Keratinocyte (primary cell): ENCODE results near the gene VASP. TPM values are rescaled to one million over a fixed set of nuclear protein-coding genes. Genes with fewer than 3 reads are reported as not detected.

Experiments used
- DNase-seq: peaks from one replicate; pipeline ENCODE4 v3.0.0-alpha.2; 2011; ENCODE audit warnings: low read depth, missing footprints, low spot score
- FAIRE-seq: peaks from 2 replicates; lab custom pipeline; 2011; peaks lifted over from hg19 to GRCh38; lab: Jason Lieb, UNC
- H2AFZ ChIP-seq: 2 replicates; pipeline ENCODE4 v1.6.0; 2012; ENCODE audit warnings: low read length, control low read depth, inconsistent platforms; ENCODE audit not compliant: control insufficient read depth
- H3K27ac ChIP-seq: 2 replicates; pipeline ENCODE4 v1.5.1; 2011; ENCODE audit warnings: low read length; ENCODE audit not compliant: control insufficient read depth, insufficient read depth
- H3K27me3 ChIP-seq: 3 replicates; pipeline ENCODE4 v1.6.0; 2011; ENCODE audit warnings: low read length; ENCODE audit not compliant: control insufficient read depth, insufficient read depth; ENCODE audit errors: extremely low read depth
- H3K36me3 ChIP-seq, 2 experiments: 2 replicates in 1 of 2; 3 replicates in 1 of 2; pipeline ENCODE4 v1.5.1; 2011; ENCODE audit warnings: low read length in 2 of 2, mild to moderate bottlenecking in 1 of 2; ENCODE audit not compliant: control insufficient read depth in 2 of 2, insufficient read depth in 2 of 2; ENCODE audit errors: extremely low read depth in 1 of 2
- H3K4me1 ChIP-seq: 3 replicates; pipeline ENCODE4 v1.5.1; 2011; ENCODE audit warnings: low read length; ENCODE audit not compliant: control insufficient read depth, insufficient read depth; ENCODE audit errors: extremely low read depth
- H3K4me2 ChIP-seq: 3 replicates; pipeline ENCODE4 v1.6.0; 2011; ENCODE audit warnings: low read depth, low read length; ENCODE audit not compliant: control insufficient read depth, insufficient read depth; ENCODE audit errors: extremely low read depth
- H3K4me3 ChIP-seq, 3 experiments: fragments of 200-600 bp in 1 of 3; sonication (generic) in 1 of 3; 2 replicates in 2 of 3; 3 replicates in 1 of 3; pipeline ENCODE4 v1.5.1; 2011 to 2016; ENCODE audit warnings: low read length in 3 of 3, mild to moderate bottlenecking in 3 of 3, control low read depth in 2 of 3, inconsistent platforms in 1 of 3, low read depth in 1 of 3, mixed read lengths in 1 of 3, mixed run types in 1 of 3, moderate library complexity in 1 of 3; ENCODE audit not compliant: control insufficient read depth in 2 of 3, insufficient read depth in 2 of 3; ENCODE audit errors: extremely low read depth in 1 of 3
- H3K79me2 ChIP-seq: 2 replicates; pipeline ENCODE4 v1.6.0; 2012; ENCODE audit warnings: low read length; ENCODE audit not compliant: control insufficient read depth, insufficient read depth
- H3K9ac ChIP-seq: 3 replicates; pipeline ENCODE4 v1.6.0; 2011; ENCODE audit warnings: low read length; ENCODE audit not compliant: control insufficient read depth, insufficient read depth; ENCODE audit errors: extremely low read depth
- H3K9me1 ChIP-seq: 3 replicates; pipeline ENCODE4 v1.6.0; 2011; ENCODE audit warnings: low read length; ENCODE audit not compliant: control insufficient read depth, insufficient read depth; ENCODE audit errors: extremely low read depth
- H3K9me3 ChIP-seq: 2 replicates; pipeline ENCODE4 v1.5.1; 2012; ENCODE audit warnings: low read depth, low read length; ENCODE audit not compliant: control insufficient read depth
- H4K20me1 ChIP-seq: 3 replicates; pipeline ENCODE4 v1.6.0; 2011; ENCODE audit warnings: low read length; ENCODE audit not compliant: control insufficient read depth, insufficient read depth; ENCODE audit errors: extremely low read depth
- CTCF ChIP-seq, 3 experiments: IDR thresholded peaks in 1 of 3; conservative IDR thresholded peaks in 1 of 3; optimal IDR thresholded peaks in 1 of 3; 2 replicates in 2 of 3; 3 replicates in 1 of 3; pipeline versions ENCODE3 to v1.5.1; 2011; ENCODE audit warnings: low read length in 3 of 3, mild to moderate bottlenecking in 3 of 3, moderate library complexity in 2 of 3, control low read depth in 1 of 3, inconsistent platforms in 1 of 3; ENCODE audit not compliant: insufficient read depth in 2 of 3; ENCODE audit errors: extremely low read depth in 1 of 3
- EZH2 ChIP-seq: IDR thresholded peaks from one replicate; pipeline ENCODE4 v1.6.1; 2012; ENCODE audit warnings: inconsistent platforms, mild to moderate bottlenecking, low read length, moderate library complexity
- dilution Hi-C: fragments of 300-500 bp; cut with MboI; formaldehyde crosslinking; loops from one replicate; pipeline ENCODE4 v1.7.0; 2020; ENCODE audit warnings: low sequenced_read_pairs; ENCODE audit not compliant: extremely low pct_ligation_motif_present
- polyA plus RNA-seq, 5 experiments: library from polyadenylated mRNA; depleted of rRNA in 3 of 5; stranded (reverse) in 3 of 5; stranded (forward) in 1 of 5; unstranded in 1 of 5; fragments of >200 nt; gene quantifications; 1 replicate in 1 of 5; 2 replicates in 3 of 5; 3 replicates in 1 of 5; pipeline versions ENCODE4 v1.2.1 to v1.2.3, GENCODE V29; 2011 to 2012; ENCODE audit warnings: missing spikeins in 2 of 5, low read depth in 1 of 5, low replicate concordance in 1 of 5

Gene VASP
- polyA plus RNA-seq, 1 donor (not counting 4 experiments of a cell fraction or from before 2014, with no cell fraction given), result 99.0 TPM

GRCh38 chr19:45472563-45473366, 34.5 kb upstream of the VASP start:
- no peaks in the 10 kb centered on the region for H3K27me3 ChIP-seq
- dilution Hi-C loops, result no loop called here
- no peak overlapping the region for H3K4me3 ChIP-seq

GRCh38 chr19:45473367-45473681, 34.0 kb upstream of the VASP start:
- no peak for DNase-seq
- H2AFZ ChIP-seq, result no peak overlapping the region
- TF ChIP-seq EZH2 (no peak), CTCF (optimal IDR thresholded peaks at IDR 0.05 in 1 of 3, IDR thresholded peaks at IDR 0.05 in 1 of 3, conservative IDR thresholded peaks at IDR 0.05 in 1 of 3; ENCODE audit: extremely low read depth in 1 of 3, insufficient read depth in 2 of 3, low read length in 3 of 3) (no peak)
- no peaks in the 10 kb centered on the region for H3K27me3 ChIP-seq
- H3K4me3 ChIP-seq, result no peak overlapping the region
- dilution Hi-C loops, result no loop called here
- H3K9ac ChIP-seq, result no peak overlapping the region
- H3K79me2 ChIP-seq, result no peaks in the 10 kb centered on the region
- H3K9me1 ChIP-seq, result no peaks in the 10 kb centered on the region
- no peak overlapping the region for H3K27ac ChIP-seq
- no peak overlapping the region for H3K4me2 ChIP-seq
- no peaks in the 10 kb centered on the region for H3K36me3 ChIP-seq
- no peaks in the 10 kb centered on the region for H4K20me1 ChIP-seq
- FAIRE-seq, result no peak
- H3K4me1 ChIP-seq, result peaks cover 18% of the 10 kb centered on the region
- no peaks in the 10 kb centered on the region for H3K9me3 ChIP-seq

More at GRCh38 chr19:45472563-45473366, 34.5 kb upstream of the VASP start:
- Histone ChIP-seq H3K36me3 (no peaks in the 10 kb centered on the region), H3K9me3 (no peaks in the 10 kb centered on the region), H3K4me2 (no peak overlapping the region), H3K79me2 (no peaks in the 10 kb centered on the region), H2AFZ (no peak overlapping the region), H3K27ac (no peak overlapping the region), H3K9ac (no peak overlapping the region), H3K4me1 (peaks cover 15% of the 10 kb centered on the region), H4K20me1 (no peaks in the 10 kb centered on the region), H3K9me1 (no peaks in the 10 kb centered on the region)
- DNase-seq (no peak), FAIRE-seq (no peak)
- TF ChIP-seq EZH2 (no peak), CTCF (optimal IDR thresholded peaks at IDR 0.05 in 1 of 3, IDR thresholded peaks at IDR 0.05 in 1 of 3, conservative IDR thresholded peaks at IDR 0.05 in 1 of 3; ENCODE audit: extremely low read depth in 1 of 3, insufficient read depth in 2 of 3, low read length in 3 of 3) (no peak)
